ENCODE measurements around the gene NPDC1.

- TF ChIP-seq EZH2 (IDR thresholded peaks at IDR 0.05; ENCODE audit: low read length, unreplicated experiment) (no peak), CTCF (conservative IDR thresholded peaks at IDR 0.05; ENCODE audit: low read depth, low read length) (no peak)
Measured at GRCh38 chr9:137016436-137016835, 29.5 kb downstream of the NPDC1 start.
